Lower leg skin (tissue), 3 donors: ENCODE results near the gene ADGRE3.
"Not testable (repeated sequence)": the region's sequence is repeated elsewhere in the genome, so short reads cannot be mapped to it uniquely, and the experiment has no call there.

Experiments used
- POLR2A ChIP-seq, 2 donors: fragments of 450-650 bp; IDR thresholded peaks; one replicate each; pipeline ENCODE4 v1.6.1; 2016 to 2017; ENCODE audit warnings: antibody characterized with exemption in 2 of 2, mild to moderate bottlenecking in 1 of 2, moderate library complexity in 1 of 2
- TF ChIP-seq, protein P1 (sequence below), 3 donors: fragments of 450-650 bp; IDR thresholded peaks; one replicate each; pipeline ENCODE4 v1.5.1; 2016; ENCODE audit warnings: antibody characterized with exemption in 3 of 3, mild to moderate bottlenecking in 3 of 3, moderate library complexity in 2 of 3

DNA sequence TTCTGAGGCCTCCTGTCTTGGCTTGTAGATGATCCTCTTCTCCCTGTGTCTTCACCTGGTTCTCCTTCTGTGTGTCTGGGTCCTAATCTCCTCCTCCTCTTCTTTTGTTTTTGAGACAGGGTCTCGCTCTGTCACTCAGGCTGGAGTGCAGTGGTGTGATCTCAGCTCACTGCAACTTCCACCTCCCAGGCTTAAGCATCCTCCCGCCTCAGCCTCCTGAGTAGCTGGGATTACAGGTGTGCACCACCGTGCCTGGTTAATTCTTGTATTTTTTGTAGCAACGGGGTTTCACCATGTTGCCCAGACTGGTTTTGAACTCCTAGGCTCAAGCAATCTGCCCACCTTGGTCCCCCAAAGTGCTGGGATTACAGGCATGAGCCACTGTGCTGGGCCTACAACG, 62.4 kb downstream of the ADGRE3 start:
- TF ChIP-seq POLR2A (IDR thresholded peaks at IDR 0.05): not testable (repeated sequence)
- TF ChIP-seq, protein P1, sequence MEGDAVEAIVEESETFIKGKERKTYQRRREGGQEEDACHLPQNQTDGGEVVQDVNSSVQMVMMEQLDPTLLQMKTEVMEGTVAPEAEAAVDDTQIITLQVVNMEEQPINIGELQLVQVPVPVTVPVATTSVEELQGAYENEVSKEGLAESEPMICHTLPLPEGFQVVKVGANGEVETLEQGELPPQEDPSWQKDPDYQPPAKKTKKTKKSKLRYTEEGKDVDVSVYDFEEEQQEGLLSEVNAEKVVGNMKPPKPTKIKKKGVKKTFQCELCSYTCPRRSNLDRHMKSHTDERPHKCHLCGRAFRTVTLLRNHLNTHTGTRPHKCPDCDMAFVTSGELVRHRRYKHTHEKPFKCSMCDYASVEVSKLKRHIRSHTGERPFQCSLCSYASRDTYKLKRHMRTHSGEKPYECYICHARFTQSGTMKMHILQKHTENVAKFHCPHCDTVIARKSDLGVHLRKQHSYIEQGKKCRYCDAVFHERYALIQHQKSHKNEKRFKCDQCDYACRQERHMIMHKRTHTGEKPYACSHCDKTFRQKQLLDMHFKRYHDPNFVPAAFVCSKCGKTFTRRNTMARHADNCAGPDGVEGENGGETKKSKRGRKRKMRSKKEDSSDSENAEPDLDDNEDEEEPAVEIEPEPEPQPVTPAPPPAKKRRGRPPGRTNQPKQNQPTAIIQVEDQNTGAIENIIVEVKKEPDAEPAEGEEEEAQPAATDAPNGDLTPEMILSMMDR (IDR thresholded peaks at IDR 0.05): not testable (repeated sequence)
